ENCODE data around the gene RRP15.

The RRP15 gene

DNA sequence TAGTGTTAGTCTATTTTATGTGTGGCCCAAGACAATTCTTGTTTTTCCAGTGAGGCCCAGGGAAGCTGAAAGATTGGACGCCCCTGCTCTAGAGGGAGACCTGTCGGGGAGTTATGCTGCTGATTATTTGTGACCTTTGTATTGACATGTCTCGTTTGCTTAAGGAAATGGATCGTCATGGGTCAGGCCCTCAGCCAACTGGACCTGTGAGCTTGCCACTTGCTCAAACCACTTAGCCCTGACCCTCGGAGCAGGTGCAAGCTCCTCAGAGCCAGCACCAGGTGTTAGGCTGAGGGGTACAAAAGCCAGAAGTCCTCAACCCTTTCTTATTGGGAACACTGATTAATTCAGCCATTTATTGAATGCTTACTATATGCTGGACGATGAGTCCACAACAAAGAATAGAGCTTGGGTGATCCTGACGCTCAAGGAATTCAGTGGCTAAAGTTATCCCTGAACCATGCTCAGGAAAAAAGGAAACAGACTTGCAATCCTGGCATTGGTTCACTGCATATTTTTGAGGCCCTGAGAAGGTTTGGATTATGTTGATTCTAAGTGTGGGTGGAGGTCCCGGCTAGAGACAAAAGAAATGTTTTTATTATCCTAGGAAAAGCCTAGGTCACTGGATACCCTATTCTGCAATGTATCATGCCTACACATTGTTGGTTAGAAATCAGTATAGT lies 79.1 kb downstream of the RRP15 start:
- Histone ChIP-seq H3K4me3 (no peak overlapping the region), H3K9ac (ENCODE audit: insufficient read length) (no peak overlapping the region), H3K9me3 (ENCODE audit: low read depth, low read length) (no peaks in the 10 kb centered on the region), H3K27ac (no peak overlapping the region), H3K36me3 (ENCODE audit: insufficient read depth, low read length) (no peaks in the 10 kb centered on the region)
- DNase-seq (ENCODE audit: low read depth, low spot score), result no peak
- TF ChIP-seq FOXP2 (optimal IDR thresholded peaks at IDR 0.05; ENCODE audit: control extremely low read depth, extremely low read length, insufficient read depth) (no peak), POLR2AphosphoS5 (IDR thresholded peaks at IDR 0.05; ENCODE audit: borderline replicate concordance, low read depth, low read length) (no peak), EZH2 (IDR thresholded peaks at IDR 0.05) (no peak)

DNA sequence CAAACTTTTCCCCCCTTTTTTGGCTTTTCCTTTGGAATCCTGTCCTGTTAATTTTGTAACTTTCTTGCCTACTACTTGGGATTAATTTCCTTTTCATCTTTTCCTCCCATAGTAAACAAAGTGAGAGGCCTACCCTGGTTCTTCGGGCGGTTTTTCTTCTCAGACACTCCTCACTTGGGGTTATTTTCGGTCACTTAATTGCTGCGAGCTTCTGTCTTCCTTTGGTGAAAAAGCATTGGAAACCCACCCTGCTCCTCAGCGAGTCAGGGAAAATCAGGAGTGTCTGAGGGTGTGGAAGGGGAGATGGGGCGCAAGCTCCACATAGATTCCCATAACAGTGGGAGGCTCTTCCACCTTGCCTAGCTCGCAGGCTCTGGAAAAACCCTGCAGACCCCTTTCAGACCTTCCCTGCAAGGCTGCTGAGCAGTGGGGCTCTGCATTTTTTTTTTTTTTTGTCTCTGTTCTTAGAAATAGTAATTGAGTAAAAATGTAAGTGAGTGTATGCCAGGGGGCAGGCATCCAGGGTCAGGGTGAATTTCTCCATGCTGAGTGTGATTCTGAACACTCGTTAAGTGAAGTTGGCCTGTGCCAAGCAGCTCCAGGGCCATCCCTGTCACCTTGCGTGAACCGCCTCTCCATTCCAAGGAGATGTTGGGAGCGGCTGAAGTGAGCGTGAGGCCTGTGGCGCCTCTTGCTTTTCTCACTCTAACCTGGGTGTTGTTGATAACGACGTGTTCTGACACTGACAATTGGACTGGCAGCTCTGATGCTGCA lies 80.3 kb downstream of the RRP15 start:
- no peak for DNase-seq (ENCODE audit: low read depth, low spot score)
- Histone ChIP-seq H3K4me3 (no peak overlapping the region), H3K36me3 (ENCODE audit: insufficient read depth, low read length) (no peaks in the 10 kb centered on the region), H3K9me3 (ENCODE audit: low read depth, low read length) (no peaks in the 10 kb centered on the region), H3K9ac (ENCODE audit: insufficient read length) (no peak overlapping the region), H3K27ac (no peak overlapping the region)
- TF ChIP-seq FOXP2 (optimal IDR thresholded peaks at IDR 0.05; ENCODE audit: control extremely low read depth, extremely low read length, insufficient read depth) (no peak), EZH2 (IDR thresholded peaks at IDR 0.05) (no peak), POLR2AphosphoS5 (IDR thresholded peaks at IDR 0.05; ENCODE audit: borderline replicate concordance, low read depth, low read length) (no peak)

DNA sequence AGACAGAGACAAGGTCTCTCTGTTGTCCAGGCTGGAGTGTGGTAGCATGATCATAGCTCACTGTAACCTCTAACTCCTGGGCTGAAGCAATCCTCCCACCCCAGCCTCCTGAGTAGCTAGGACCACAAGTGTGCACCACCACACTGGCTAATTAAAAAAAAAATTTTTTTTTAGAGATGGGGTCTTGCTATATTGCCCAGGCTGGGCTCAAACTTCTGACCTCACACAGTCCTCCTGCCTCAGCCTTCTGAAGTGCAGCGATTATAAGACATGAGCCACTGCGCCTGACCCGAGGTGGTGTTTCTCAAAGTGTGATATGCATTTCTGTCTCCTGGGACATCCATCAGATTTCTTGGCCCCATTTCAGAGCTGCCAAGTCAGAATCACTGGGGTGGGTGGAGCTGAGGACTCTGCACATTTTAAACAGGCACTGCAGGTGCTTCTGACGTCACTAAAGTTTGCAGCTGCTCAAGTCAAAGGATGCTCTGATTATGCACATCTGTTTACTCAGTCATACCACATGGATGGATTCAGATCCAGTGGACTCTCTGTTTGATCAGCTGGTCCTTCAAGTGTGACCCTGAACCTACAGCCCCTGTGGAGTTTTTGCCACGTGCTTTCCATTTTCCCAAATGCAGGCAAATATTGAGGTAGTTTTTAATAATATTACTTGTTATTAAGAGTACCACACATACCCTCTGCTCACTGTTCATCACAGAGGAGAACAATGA lies 81.4 kb downstream of the RRP15 start:
- no peak for DNase-seq (ENCODE audit: low read depth, low spot score)
- no peaks in the 10 kb centered on the region for H3K9me3 ChIP-seq (ENCODE audit: low read depth, low read length)
- H3K27ac ChIP-seq, result no peak overlapping the region

DNA sequence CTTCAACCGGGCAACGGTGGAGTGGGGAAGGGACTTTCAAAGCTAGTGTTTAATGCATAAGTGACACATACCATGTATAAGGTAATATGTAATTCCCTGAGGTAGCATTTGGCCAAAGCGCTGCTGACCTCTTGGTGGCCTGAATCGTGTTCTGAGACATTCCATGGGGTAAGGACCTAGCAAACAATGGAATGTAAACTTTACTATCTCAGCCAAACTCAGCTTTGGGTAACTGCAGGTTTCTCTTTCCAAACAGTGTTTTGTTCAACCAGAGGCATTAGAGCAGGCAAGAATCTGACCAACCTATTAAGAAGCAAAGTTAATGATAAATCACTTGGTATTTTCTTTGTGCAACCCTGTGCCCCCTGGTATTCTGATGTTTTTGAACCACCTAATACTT lies 82.0 kb downstream of the RRP15 start:
- H3K27ac ChIP-seq, result no peak overlapping the region
- TF ChIP-seq FOXP2 (optimal IDR thresholded peaks at IDR 0.05; ENCODE audit: control extremely low read depth, extremely low read length, insufficient read depth) (no peak), EZH2 (IDR thresholded peaks at IDR 0.05) (no peak), POLR2AphosphoS5 (IDR thresholded peaks at IDR 0.05; ENCODE audit: borderline replicate concordance, low read depth, low read length) (no peak)
- no peak overlapping the region for H3K9ac ChIP-seq (ENCODE audit: insufficient read length)
- no peak overlapping the region for H3K4me3 ChIP-seq
- no peaks in the 10 kb centered on the region for H3K9me3 ChIP-seq (ENCODE audit: low read depth, low read length)
- no peaks in the 10 kb centered on the region for H3K36me3 ChIP-seq (ENCODE audit: insufficient read depth, low read length)
- no peak for DNase-seq (ENCODE audit: low read depth, low spot score)

More for the DNA sequence above, 81.4 kb downstream of the RRP15 start:
- H3K9ac ChIP-seq (ENCODE audit: insufficient read length), result no peak overlapping the region
- no peak overlapping the region for H3K4me3 ChIP-seq
- TF ChIP-seq FOXP2 (optimal IDR thresholded peaks at IDR 0.05; ENCODE audit: control extremely low read depth, extremely low read length, insufficient read depth), result no peak
- no peaks in the 10 kb centered on the region for H3K36me3 ChIP-seq (ENCODE audit: insufficient read depth, low read length)

DNA sequence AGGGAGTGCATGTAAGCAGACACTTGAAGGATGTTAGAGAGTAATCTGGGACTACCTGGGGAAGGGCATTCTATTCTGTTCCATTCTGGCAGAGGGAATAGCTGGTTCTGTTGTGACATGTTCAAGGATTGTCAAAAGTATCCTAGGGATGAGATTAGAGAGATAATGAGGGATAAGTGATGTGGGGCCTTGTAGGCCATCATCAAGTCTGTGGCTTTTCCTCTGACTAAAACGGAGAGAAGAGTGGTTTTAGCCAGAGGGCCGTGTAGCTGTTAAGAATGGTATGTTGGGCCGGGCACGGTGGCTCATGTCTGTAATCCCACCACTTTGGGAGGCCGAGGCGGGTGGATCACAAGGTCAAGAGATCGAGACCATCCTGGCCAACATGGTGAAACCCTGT lies 83.6 kb downstream of the RRP15 start:
- no peak overlapping the region for H3K27ac ChIP-seq
- no peaks in the 10 kb centered on the region for H3K36me3 ChIP-seq (ENCODE audit: insufficient read depth, low read length)
- no peak overlapping the region for H3K9ac ChIP-seq (ENCODE audit: insufficient read length)
- no peak overlapping the region for H3K4me3 ChIP-seq
- no peaks in the 10 kb centered on the region for H3K9me3 ChIP-seq (ENCODE audit: low read depth, low read length)
- DNase-seq (ENCODE audit: low read depth, low spot score), result no peak
- TF ChIP-seq EZH2 (IDR thresholded peaks at IDR 0.05), result no peak
- TF ChIP-seq POLR2AphosphoS5 (IDR thresholded peaks at IDR 0.05; ENCODE audit: borderline replicate concordance, low read depth, low read length), result no peak

DNA sequence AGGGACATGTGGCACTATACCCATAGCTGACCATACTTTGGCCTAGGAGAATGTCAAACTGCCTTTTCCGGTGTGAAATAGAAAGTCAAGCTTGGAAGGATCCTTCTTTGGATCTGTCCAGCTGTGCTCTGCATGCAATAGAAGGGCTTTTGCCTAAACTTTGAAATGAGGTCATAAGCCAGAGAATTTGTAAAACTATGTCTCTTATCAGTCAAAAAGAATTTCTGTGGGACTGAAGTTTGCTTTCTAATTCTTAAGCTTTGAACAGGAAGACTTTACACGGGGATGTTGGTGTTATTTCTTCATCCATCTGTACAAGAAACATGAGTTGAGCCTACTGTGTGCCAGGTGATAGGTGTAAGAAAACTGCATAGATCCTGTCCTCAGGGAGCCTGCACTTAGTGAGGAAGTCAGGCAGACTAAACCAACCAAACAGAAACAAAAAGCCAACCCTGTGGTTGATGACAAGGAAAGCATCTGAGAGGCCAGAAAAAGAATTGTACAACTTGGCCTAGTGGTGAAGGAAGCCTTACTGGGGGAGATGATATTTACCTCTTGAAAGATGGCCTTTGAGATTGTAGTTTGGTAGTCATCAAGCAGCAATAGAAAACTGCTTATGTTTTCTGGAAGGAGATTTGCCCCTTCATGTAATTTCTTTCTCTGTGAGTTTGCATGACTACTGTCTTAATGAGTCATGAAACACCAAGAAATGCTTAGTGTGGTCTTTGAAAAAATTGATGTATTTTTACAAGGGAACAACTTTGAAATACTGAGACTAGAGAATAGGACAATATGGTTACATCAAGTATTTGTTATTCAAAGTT lies 84.8 kb downstream of the RRP15 start:
- H3K9me3 ChIP-seq (ENCODE audit: low read depth, low read length), result no peaks in the 10 kb centered on the region
- H3K27ac ChIP-seq, result no peak overlapping the region
- TF ChIP-seq POLR2AphosphoS5 (IDR thresholded peaks at IDR 0.05; ENCODE audit: borderline replicate concordance, low read depth, low read length) (no peak), FOXP2 (optimal IDR thresholded peaks at IDR 0.05; ENCODE audit: control extremely low read depth, extremely low read length, insufficient read depth) (no peak), EZH2 (IDR thresholded peaks at IDR 0.05) (no peak)
- no peaks in the 10 kb centered on the region for H3K36me3 ChIP-seq (ENCODE audit: insufficient read depth, low read length)
- no peak overlapping the region for H3K4me3 ChIP-seq
- no peak overlapping the region for H3K9ac ChIP-seq (ENCODE audit: insufficient read length)
- DNase-seq (ENCODE audit: low read depth, low spot score), result no peak

DNA sequence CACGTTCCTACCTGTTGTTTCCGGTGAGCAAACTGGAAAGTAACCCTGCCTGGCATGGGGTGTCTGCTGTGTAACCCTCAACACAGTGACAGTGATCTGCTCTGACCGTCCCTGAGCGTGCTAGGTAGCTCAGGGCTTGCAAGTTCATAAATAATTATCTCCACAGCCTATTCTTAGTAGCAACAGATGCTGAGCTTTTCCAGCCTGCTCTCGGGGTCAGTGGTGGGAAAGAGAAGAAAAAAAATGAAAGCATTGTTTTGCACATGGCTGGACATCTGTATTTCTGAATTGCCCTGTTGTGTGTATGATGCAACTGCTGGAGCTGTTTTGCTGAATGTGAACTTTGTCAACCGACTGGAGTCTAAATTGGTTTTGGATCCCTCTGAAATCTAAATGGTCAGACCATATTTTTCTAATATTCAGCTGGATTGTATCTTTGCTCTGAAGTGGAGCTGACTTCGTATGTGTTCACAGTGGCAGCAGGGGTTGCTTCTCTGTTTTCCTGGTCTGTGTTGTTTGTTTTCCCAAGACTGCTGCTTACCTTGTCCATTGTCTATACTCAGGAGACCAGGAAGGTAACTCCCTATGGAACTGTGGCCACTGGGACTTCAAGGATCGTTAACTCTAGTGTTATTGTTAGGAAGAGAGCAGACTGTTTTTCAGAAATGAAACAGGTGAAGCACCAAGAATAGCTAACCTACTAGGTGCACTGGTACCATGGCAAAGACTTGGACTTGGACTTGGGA lies 87.0 kb downstream of the RRP15 start:
- Histone ChIP-seq H3K27ac (no peak overlapping the region), H3K9ac (ENCODE audit: insufficient read length) (no peak overlapping the region), H3K9me3 (ENCODE audit: low read depth, low read length) (no peaks in the 10 kb centered on the region), H3K36me3 (ENCODE audit: insufficient read depth, low read length) (no peaks in the 10 kb centered on the region), H3K4me3 (no peak overlapping the region)
- TF ChIP-seq EZH2 (IDR thresholded peaks at IDR 0.05), result no peak
- no peak for TF ChIP-seq POLR2AphosphoS5 (IDR thresholded peaks at IDR 0.05; ENCODE audit: borderline replicate concordance, low read depth, low read length)
- no peak for TF ChIP-seq FOXP2 (optimal IDR thresholded peaks at IDR 0.05; ENCODE audit: control extremely low read depth, extremely low read length, insufficient read depth)
- no peak for DNase-seq (ENCODE audit: low read depth, low spot score)
